UCSD-AML1 (cell line): ENCODE data around the gene GABPB2.

Experiments used
- DNase-seq: peaks from one replicate; lab custom pipeline; 2025; ENCODE audit not compliant: unreplicated experiment; lab: John Stamatoyannopoulos, UW

Gene GABPB2

GRCh38 chr1:151158751-151159251 lies 88.2 kb downstream of the GABPB2 start:
- no peak for DNase-seq

- no peak for DNase-seq
Measured at GRCh38 chr1:151159373-151159772, 88.8 kb downstream of the GABPB2 start.

- DNase-seq = no peak
Measured at GRCh38 chr1:151164732-151165280, 94.2 kb downstream of the GABPB2 start.

- no peak for DNase-seq
Measured at GRCh38 chr1:151165281-151165737, 94.7 kb downstream of the GABPB2 start.

- DNase-seq = peak; percentile 96
Measured at GRCh38 chr1:151165738-151166504, 95.4 kb downstream of the GABPB2 start, which contains the start of the genes LYSMD1 and SCNM1. Gene LYSMD1, minus strand, starts transcription at chr1:151165902. Its CDS starts 644 bp downstream, at chr1:151165258. Gene SCNM1, plus strand, starts transcription at chr1:151166144. Its CDS starts 9 bp downstream, at chr1:151166153.

- DNase-seq = peak; percentile 52
Measured at GRCh38 chr1:151166505-151166956, 96.0 kb downstream of the GABPB2 start.

- DNase-seq = no peak
Measured at GRCh38 chr1:151167116-151167515, 96.6 kb downstream of the GABPB2 start.

- no peak for DNase-seq
Measured at GRCh38 chr1:151171190-151171589, 100.6 kb downstream of the GABPB2 start.
